Natural killer cell (primary cell): ENCODE results near the gene MLPH. TPM values are rescaled to one million over a fixed set of nuclear protein-coding genes. Genes with fewer than 3 reads are reported as not detected.
A peak's percentile ranks its signal among the peaks of the same experiment; 100 is the strongest.

Experiments used
- ATAC-seq, 3 donors: fragments of 150-1000 bp in 2 of 3; fragments of 200-7000 bp in 1 of 3; cut with Tn5 transposase; 1 replicate in 1 of 3; 2 replicates in 2 of 3; pipeline ENCODE4 v1.10.0; 2021; ENCODE audit warnings: mild to moderate bottlenecking in 2 of 3, moderate library complexity in 2 of 3
- DNase-seq, 2 donors: peaks; one replicate each; pipeline versions ENCODE4 v3.0.0 to v3.0.0-alpha.2; 2013 to 2021; ENCODE audit warnings: mixed read lengths in 1 of 2
- H3K27ac ChIP-seq: one replicate; pipeline ENCODE4 v1.5.1; 2013; ENCODE audit warnings: mild to moderate bottlenecking, low read length
- H3K27me3 ChIP-seq: one replicate; pipeline ENCODE4 v1.6.1; 2013; ENCODE audit warnings: low read length; ENCODE audit not compliant: control insufficient read depth, insufficient read depth
- H3K36me3 ChIP-seq: one replicate; pipeline ENCODE4 v1.6.1; 2013; ENCODE audit warnings: low read length; ENCODE audit not compliant: control insufficient read depth, insufficient read depth
- H3K4me1 ChIP-seq: one replicate; pipeline ENCODE4 v1.6.1; 2013; ENCODE audit warnings: low read length; ENCODE audit not compliant: control insufficient read depth, insufficient read depth
- H3K4me3 ChIP-seq: one replicate; pipeline ENCODE4 v1.5.1; 2013; ENCODE audit warnings: low read length
- H3K9me3 ChIP-seq: one replicate; pipeline ENCODE4 v1.6.1; 2013; ENCODE audit warnings: low read length; ENCODE audit not compliant: control insufficient read depth, insufficient read depth
- H3K27ac Mint-ChIP-seq, 2 donors: one replicate each; pipeline ENCODE4 v1.8.0; 2022; ENCODE audit warnings: mild to moderate bottlenecking in 2 of 2, mixed read lengths in 2 of 2, moderate library complexity in 1 of 2
- H3K27me3 Mint-ChIP-seq, 2 donors: one replicate each; pipeline ENCODE4 v1.8.0; 2022; ENCODE audit warnings: low read depth in 2 of 2, mixed read lengths in 2 of 2
- H3K36me3 Mint-ChIP-seq: one replicate; pipeline ENCODE4 v1.8.0; 2022; ENCODE audit warnings: mixed read lengths
- H3K4me1 Mint-ChIP-seq, 2 donors: one replicate each; pipeline ENCODE4 v1.8.0; 2022; ENCODE audit warnings: mixed read lengths in 2 of 2
- H3K4me3 Mint-ChIP-seq: one replicate; pipeline ENCODE4 v1.8.0; 2022; ENCODE audit warnings: mild to moderate bottlenecking, moderate library complexity, mixed read lengths
- H3K9me3 Mint-ChIP-seq, 2 donors: one replicate each; pipeline ENCODE4 v1.8.0; 2022; ENCODE audit warnings: mixed read lengths in 2 of 2
- CTCF ChIP-seq: fragments of 200-600 bp; IDR thresholded peaks from one replicate; pipeline ENCODE4 v1.8.0; 2022; ENCODE audit warnings: antibody characterized with exemption
- WGBS: methylation state at CpG from one replicate; pipeline ENCODE4 v1.1.7; 2013; ENCODE audit warnings: missing lambda C conversion rate; ENCODE audit not compliant: insufficient coverage; 5-methylcytosine and 5-hydroxymethylcytosine counted together
- intact Hi-C: fragments of 100-400 bp; cut with micrococcal nuclease; formaldehyde crosslinking; loops from one replicate; pipeline ENCODE4 v1.14.2; 2022
- total RNA-seq, 4 donors: library from RNA; stranded (reverse); fragments of 120-200 nt in 1 of 4; gene quantifications; one replicate each; pipeline versions ENCODE4 v1.2.3 to v1.2.4, GENCODE V29; 2013 to 2022

MLPH gene
- total RNA-seq, 3 donors from 2014 or later (not counting 1 experiment from before 2014, with no cell fraction given) = not detected

GRCh38 chr2:237512774-237513466 is 25.9 kb downstream of the MLPH start:
- intact Hi-C loops = loop anchor here (1.0 to 2.0 kb wide), 4 partner anchors 59 to 261 kb away; no protein-coding TSS in a partner anchor
- Histone ChIP-seq H3K36me3 (no peaks in the 10 kb centered on the region), H3K4me1 (no peaks in the 10 kb centered on the region), H3K27me3 (no peaks in the 10 kb centered on the region), H3K9me3 (no peaks in the 10 kb centered on the region), H3K4me3 (no peak overlapping the region), H3K27ac (no peak overlapping the region)
- peaks cover 9 to 11% of the 10 kb centered on the region in 2 donors for H3K27me3 Mint-ChIP-seq
- no peaks in the 10 kb centered on the region for H3K9me3 Mint-ChIP-seq
- H3K36me3 Mint-ChIP-seq = no peaks in the 10 kb centered on the region
- DNase-seq (peak; percentile 72 to 88), ATAC-seq (peak; percentile 70 to 86 (median 85))
- no peaks in the 10 kb centered on the region for H3K4me1 Mint-ChIP-seq
- H3K27ac Mint-ChIP-seq = no peak overlapping the region
- 49% methylated on average over 11 of the region's 14 CpGs for WGBS
- TF ChIP-seq CTCF = peak; percentile 78
- H3K4me3 Mint-ChIP-seq = no peak overlapping the region

- Mint-ChIP-seq H3K4me3 (no peak overlapping the region), H3K27ac (no peak overlapping the region), H3K4me1 (no peaks in the 10 kb centered on the region), H3K9me3 (no peaks in the 10 kb centered on the region), H3K36me3 (no peaks in the 10 kb centered on the region), H3K27me3 (peaks cover 4 to 6% of the 10 kb centered on the region in 2 donors)
- no peaks in the 10 kb centered on the region for H3K36me3 ChIP-seq
- no peaks in the 10 kb centered on the region for H3K27me3 ChIP-seq
- DNase-seq = no peak
- no peaks in the 10 kb centered on the region for H3K4me1 ChIP-seq
- ATAC-seq = no peak
- intact Hi-C loops = loop anchor here (2.0 kb wide), 2 partner anchors 159 to 231 kb away; no protein-coding TSS in a partner anchor
- H3K4me3 ChIP-seq = no peak overlapping the region
- no peaks in the 10 kb centered on the region for H3K9me3 ChIP-seq
- TF ChIP-seq CTCF = no peak
- 92% methylated on average over 9 of the region's 9 CpGs for WGBS
- no peak overlapping the region for H3K27ac ChIP-seq
Measured at GRCh38 chr2:237513693-237514092, 26.6 kb downstream of the MLPH start.

GRCh38 chr2:237514474-237515130 is 27.6 kb downstream of the MLPH start:
- no peaks in the 10 kb centered on the region for H3K9me3 ChIP-seq
- H3K36me3 ChIP-seq = no peaks in the 10 kb centered on the region
- ATAC-seq (no peak), DNase-seq (no peak)
- no peaks in the 10 kb centered on the region for H3K27me3 ChIP-seq
- 77% methylated on average over 4 of the region's 6 CpGs for WGBS
- H3K9me3 Mint-ChIP-seq = no peaks in the 10 kb centered on the region
- H3K4me1 Mint-ChIP-seq = no peaks in the 10 kb centered on the region
- H3K4me3 Mint-ChIP-seq = no peak overlapping the region
- H3K27ac Mint-ChIP-seq = no peak overlapping the region
- intact Hi-C loops = no loop called here
- H3K36me3 Mint-ChIP-seq = no peaks in the 10 kb centered on the region
- TF ChIP-seq CTCF = no peak
- H3K4me1 ChIP-seq = no peaks in the 10 kb centered on the region
- no peak overlapping the region for H3K27ac ChIP-seq
- no peak overlapping the region for H3K4me3 ChIP-seq
- H3K27me3 Mint-ChIP-seq = peaks cover 0 to 5% of the 10 kb centered on the region in 2 donors
